GM18858 (cell line): Measurements from ENCODE around the gene ATN1.

Experiments used
- ATAC-seq: cut with Tn5 transposase; IDR thresholded peaks from one replicate; pipeline ENCODE4 v1.9.1; 2021; ENCODE audit not compliant: unreplicated experiment

ATN1 gene

GRCh38 chr12:6956021-6956727 lies 28.4 kb downstream of the ATN1 start:
- no peak for ATAC-seq

GRCh38 chr12:6957151-6957701 lies 29.5 kb downstream of the ATN1 start:
- no peak for ATAC-seq

- ATAC-seq: no peak
These were observed 30.2 kb downstream of the ATN1 start for GRCh38 chr12:6957741-6958608.

- ATAC-seq: no peak
These were observed 30.9 kb downstream of the ATN1 start for GRCh38 chr12:6958609-6959057.

GRCh38 chr12:6959058-6959804 lies 31.5 kb downstream of the ATN1 start:
- ATAC-seq: peak; percentile 36

GRCh38 chr12:6959805-6960592 lies 32.2 kb downstream of the ATN1 start:
- no peak for ATAC-seq

- no peak for ATAC-seq
These were observed 33.0 kb downstream of the ATN1 start for GRCh38 chr12:6960593-6961277.

GRCh38 chr12:6961278-6961694 lies 33.5 kb downstream of the ATN1 start:
- ATAC-seq: no peak

GRCh38 chr12:6961695-6962284 lies 34.0 kb downstream of the ATN1 start:
- no peak for ATAC-seq

- ATAC-seq: no peak
These were observed 34.7 kb downstream of the ATN1 start for GRCh38 chr12:6962285-6963015.

GRCh38 chr12:6963016-6963731 lies 35.4 kb downstream of the ATN1 start:
- ATAC-seq: no peak

- ATAC-seq: no peak
These were observed 36.1 kb downstream of the ATN1 start for GRCh38 chr12:6963791-6964413.

GRCh38 chr12:6964605-6965025 lies 36.9 kb downstream of the ATN1 start:
- no peak for ATAC-seq

GRCh38 chr12:6965026-6965661 lies 37.4 kb downstream of the ATN1 start:
- peak; percentile 32 for ATAC-seq

GRCh38 chr12:6965714-6966113 lies 38.0 kb downstream of the ATN1 start:
- ATAC-seq: no peak

- ATAC-seq: no peak
These were observed 38.6 kb downstream of the ATN1 start for GRCh38 chr12:6966351-6966750.

- no peak for ATAC-seq
These were observed 39.9 kb downstream of the ATN1 start for GRCh38 chr12:6967651-6968100.
